Right atrium auricular region (tissue), 2 donors: ENCODE data around the gene MKRN1. TPM values are rescaled to one million over a fixed set of nuclear protein-coding genes. Genes with fewer than 3 reads are reported as not detected.
"Not testable (repeated sequence)": the region's sequence is repeated elsewhere in the genome, so short reads cannot be mapped to it uniquely, and the experiment has no call there.

Experiments used
- DNase-seq: peaks from one replicate; pipeline ENCODE4 v3.0.0-alpha.2; 2019; ENCODE audit warnings: low spot score
- H3K27ac ChIP-seq, 2 donors: fragments of 200-600 bp; sonication (generic); 1 replicate in 1 of 2; 2 replicates in 1 of 2; pipeline ENCODE4 v1.5.1; 2016 to 2019
- H3K27me3 ChIP-seq, 2 donors: fragments of 200-600 bp; sonication (generic); one replicate each; pipeline versions ENCODE4 v1.5.1 to v1.6.0; 2017 to 2019
- H3K36me3 ChIP-seq: fragments of 200-600 bp; sonication (generic); one replicate; pipeline ENCODE4 v1.5.1; 2016
- H3K4me1 ChIP-seq, 2 donors: fragments of 200-600 bp; sonication (generic); one replicate each; pipeline versions ENCODE4 v1.5.1 to v1.6.0; 2017 to 2019
- H3K4me3 ChIP-seq, 2 donors: fragments of 200-600 bp; sonication (generic); 1 replicate in 1 of 2; 2 replicates in 1 of 2; pipeline ENCODE4 v1.5.1; 2017 to 2019; ENCODE audit warnings: mild to moderate bottlenecking in 1 of 2, moderate library complexity in 1 of 2
- H3K9me3 ChIP-seq, 2 donors: fragments of 200-600 bp; sonication (generic); one replicate each; pipeline ENCODE4 v1.5.1; 2019
- total RNA-seq, 2 donors: library from RNA; depleted of rRNA; stranded (reverse); fragments of >200 nt; gene quantifications; one replicate each; pipeline ENCODE4 v1.1.0, GENCODE V29; 2016
- TF ChIP-seq, protein P1 (sequence below), 2 donors: fragments of 200-600 bp; sonication (generic); IDR thresholded peaks; one replicate each; pipeline ENCODE4 v1.5.1; 2019; ENCODE audit warnings: antibody characterized with exemption in 2 of 2

MKRN1 gene
- total RNA-seq, 2 donors from 2014 or later: 65.9 to 67.2 TPM

DNA sequence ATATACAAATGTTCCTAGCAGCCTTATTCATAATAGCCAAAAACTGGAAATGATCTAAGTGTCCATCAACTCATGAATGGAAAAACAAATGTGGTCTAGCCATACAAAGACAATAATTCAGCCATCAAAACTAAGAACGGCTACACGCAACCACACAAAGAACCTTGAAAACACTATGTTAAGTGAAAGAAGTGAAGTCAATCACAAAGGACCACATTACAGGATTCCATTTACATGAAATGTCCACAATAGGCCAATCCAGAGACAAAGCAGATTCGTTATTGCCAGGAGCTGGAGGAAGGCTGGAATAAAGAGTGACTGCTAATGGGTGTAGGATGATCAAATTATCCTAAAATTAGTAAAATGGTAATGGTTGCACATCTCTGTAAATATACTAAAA is 21.1 kb downstream of the MKRN1 start:
- Histone ChIP-seq H3K27me3 (no peaks in the 10 kb centered on the region), H3K4me3 (no peak overlapping the region), H3K36me3 (peaks cover 71% of the 10 kb centered on the region), H3K9me3 (no peaks in the 10 kb centered on the region), H3K27ac (no peak overlapping the region), H3K4me1 (no peaks in the 10 kb centered on the region)
- no peak for DNase-seq
- TF ChIP-seq, protein P1, sequence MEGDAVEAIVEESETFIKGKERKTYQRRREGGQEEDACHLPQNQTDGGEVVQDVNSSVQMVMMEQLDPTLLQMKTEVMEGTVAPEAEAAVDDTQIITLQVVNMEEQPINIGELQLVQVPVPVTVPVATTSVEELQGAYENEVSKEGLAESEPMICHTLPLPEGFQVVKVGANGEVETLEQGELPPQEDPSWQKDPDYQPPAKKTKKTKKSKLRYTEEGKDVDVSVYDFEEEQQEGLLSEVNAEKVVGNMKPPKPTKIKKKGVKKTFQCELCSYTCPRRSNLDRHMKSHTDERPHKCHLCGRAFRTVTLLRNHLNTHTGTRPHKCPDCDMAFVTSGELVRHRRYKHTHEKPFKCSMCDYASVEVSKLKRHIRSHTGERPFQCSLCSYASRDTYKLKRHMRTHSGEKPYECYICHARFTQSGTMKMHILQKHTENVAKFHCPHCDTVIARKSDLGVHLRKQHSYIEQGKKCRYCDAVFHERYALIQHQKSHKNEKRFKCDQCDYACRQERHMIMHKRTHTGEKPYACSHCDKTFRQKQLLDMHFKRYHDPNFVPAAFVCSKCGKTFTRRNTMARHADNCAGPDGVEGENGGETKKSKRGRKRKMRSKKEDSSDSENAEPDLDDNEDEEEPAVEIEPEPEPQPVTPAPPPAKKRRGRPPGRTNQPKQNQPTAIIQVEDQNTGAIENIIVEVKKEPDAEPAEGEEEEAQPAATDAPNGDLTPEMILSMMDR (IDR thresholded peaks at IDR 0.05): no peak

DNA sequence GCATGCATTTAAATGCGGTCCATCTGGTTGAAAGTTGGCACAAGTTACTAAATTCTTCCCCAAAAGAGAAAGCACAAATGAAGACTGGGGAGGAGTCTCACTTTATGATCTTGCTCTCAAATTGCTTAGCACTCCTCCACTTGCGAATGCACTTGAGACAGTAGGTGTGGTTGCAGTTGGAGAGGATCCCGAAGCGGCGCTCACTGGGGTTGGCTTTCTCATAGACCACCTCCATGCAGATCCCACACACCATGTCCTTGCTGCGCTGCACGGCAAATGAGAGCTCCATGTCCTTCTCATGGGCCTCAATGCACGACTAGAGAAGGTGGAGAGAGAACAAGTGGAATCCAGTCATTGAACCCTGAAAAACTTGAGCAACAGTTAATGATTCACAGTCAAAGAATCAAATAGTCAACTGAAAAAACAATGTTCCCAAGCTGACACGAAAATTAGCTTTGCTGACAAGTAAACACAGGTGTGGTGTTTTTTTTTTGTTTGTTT is 22.7 kb downstream of the MKRN1 start:
- H3K4me3 ChIP-seq: no peak overlapping the region

GRCh38 chr7:140455743-140456142 is 23.6 kb downstream of the MKRN1 start:
- Histone ChIP-seq H3K4me1 (no peaks in the 10 kb centered on the region), H3K9me3 (no peaks in the 10 kb centered on the region), H3K36me3 (peaks cover 60% of the 10 kb centered on the region), H3K27me3 (no peaks in the 10 kb centered on the region), H3K27ac (no peak overlapping the region), H3K4me3 (no peak overlapping the region)
- no peak for DNase-seq
- TF ChIP-seq, protein P1 (IDR thresholded peaks at IDR 0.05): no peak

More for the DNA sequence above, 22.7 kb downstream of the MKRN1 start:
- H3K36me3 ChIP-seq: peaks cover 66% of the 10 kb centered on the region
- no peak overlapping the region for H3K27ac ChIP-seq
- H3K27me3 ChIP-seq: no peaks in the 10 kb centered on the region
- no peak for DNase-seq
- no peaks in the 10 kb centered on the region for H3K4me1 ChIP-seq
- TF ChIP-seq, protein P1 (IDR thresholded peaks at IDR 0.05): no peak
- no peaks in the 10 kb centered on the region for H3K9me3 ChIP-seq

- TF ChIP-seq, protein P1 (IDR thresholded peaks at IDR 0.05): no peak
- H3K36me3 ChIP-seq: peaks cover 60% of the 10 kb centered on the region
- no peaks in the 10 kb centered on the region for H3K4me1 ChIP-seq
- no peaks in the 10 kb centered on the region for H3K27me3 ChIP-seq
- no peak overlapping the region for H3K4me3 ChIP-seq
- H3K9me3 ChIP-seq: no peaks in the 10 kb centered on the region
- no peak overlapping the region for H3K27ac ChIP-seq
- no peak for DNase-seq
These were observed 24.7 kb downstream of the MKRN1 start for GRCh38 chr7:140454657-140455015.

DNA sequence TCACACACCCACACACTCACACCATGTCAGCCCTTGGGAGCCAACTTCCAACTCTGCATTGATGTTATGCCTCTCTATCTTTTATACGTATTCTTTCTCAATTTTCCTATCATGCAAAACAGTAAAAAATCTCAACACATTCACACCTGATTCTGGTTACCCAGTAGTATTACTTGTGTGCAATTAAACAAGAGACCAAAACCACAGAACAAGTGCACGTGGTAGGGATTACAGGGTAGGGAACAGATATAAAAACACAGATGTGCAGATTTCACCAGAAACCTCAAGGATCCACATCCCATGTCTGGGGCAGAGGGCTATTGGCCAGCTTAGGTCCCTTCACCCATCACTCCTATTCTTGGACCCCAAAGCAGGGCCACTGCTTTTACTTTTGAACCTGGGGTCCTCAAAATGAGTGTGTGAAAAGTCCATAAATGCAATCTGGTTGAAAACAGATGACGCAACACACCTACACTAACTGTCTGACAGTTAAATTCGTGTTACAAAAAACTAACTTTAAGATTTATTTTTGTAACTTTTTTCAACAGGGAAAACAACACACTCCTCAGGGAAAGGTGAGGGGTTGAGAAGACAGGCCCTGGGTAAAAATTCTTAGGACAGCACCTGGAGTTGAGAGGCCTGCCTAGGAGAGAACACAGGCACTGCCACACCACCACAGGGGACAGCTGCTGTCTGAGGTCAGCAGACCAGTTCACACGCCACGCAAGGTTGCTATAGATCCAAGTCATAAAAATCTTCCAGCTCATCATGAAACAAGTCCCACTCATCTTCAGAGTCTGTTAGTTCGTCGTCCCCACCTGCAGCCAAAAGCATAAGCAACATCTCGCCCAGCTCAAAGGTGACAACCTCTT is 25.3 kb downstream of the MKRN1 start:
- H3K9me3 ChIP-seq, DNase-seq, H3K4me3 ChIP-seq, H3K27me3 ChIP-seq, H3K27ac ChIP-seq, H3K4me1 ChIP-seq: not testable (repeated sequence)
- H3K36me3 ChIP-seq: peaks cover 54% of the 10 kb centered on the region

DNA sequence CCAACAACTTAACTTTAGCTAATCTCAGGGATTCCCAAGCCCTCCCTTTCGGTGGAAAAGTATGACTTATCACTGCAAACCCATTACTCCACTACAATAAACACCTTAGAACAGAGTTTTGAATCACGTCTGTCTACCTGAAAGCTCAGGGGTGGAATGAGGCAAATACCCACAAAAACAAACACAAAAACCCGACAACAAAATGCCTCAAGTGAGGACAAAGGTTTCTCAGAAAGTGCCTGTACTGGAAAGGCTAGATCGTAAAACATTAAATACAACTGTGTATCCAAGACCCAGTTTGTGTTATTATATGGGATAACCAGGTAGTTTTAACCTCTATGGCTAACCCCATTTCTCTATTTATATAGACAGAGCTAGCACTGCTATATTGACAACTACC is 26.0 kb downstream of the MKRN1 start:
- H3K9me3 ChIP-seq: no peaks in the 10 kb centered on the region
- no peak for DNase-seq
- H3K27ac ChIP-seq: no peak overlapping the region
- TF ChIP-seq, protein P1 (IDR thresholded peaks at IDR 0.05): no peak
- peaks cover 46% of the 10 kb centered on the region for H3K36me3 ChIP-seq
- no peaks in the 10 kb centered on the region for H3K4me1 ChIP-seq
- no peaks in the 10 kb centered on the region for H3K27me3 ChIP-seq
- H3K4me3 ChIP-seq: no peak overlapping the region
